Suppressor macrophage treated with lipopolysaccharide for 4 hours (primary cell): Measurements from ENCODE around the gene KARS1.
A peak's percentile ranks its signal among the peaks of the same experiment; 100 is the strongest.

Source experiments
- DNase-seq: peaks from one replicate; pipeline ENCODE4 v3.0.0-alpha.2; 2020

The KARS1 gene

GRCh38 chr16:75647492-75648264 lies at the start of gene KARS1, which contains the start of gene TERF2IP:
Gene KARS1 (minus strand): TSS chr16:75647665. CDS start chr16:75647639, 26 bp downstream.
Gene TERF2IP (plus strand): TSS chr16:75647773. CDS start chr16:75647883, 110 bp downstream.
- peak; percentile 96 for DNase-seq

- DNase-seq: peak; percentile 6
Observed at GRCh38 chr16:75695708-75696107, 48.2 kb upstream of the KARS1 start.

GRCh38 chr16:75687361-75687760 lies 39.9 kb upstream of the KARS1 start:
- DNase-seq: no peak

GRCh38 chr16:75682308-75682707 lies 34.8 kb upstream of the KARS1 start:
- DNase-seq: no peak

- DNase-seq: no peak
Observed at GRCh38 chr16:75679366-75679765, 31.9 kb upstream of the KARS1 start.

- no peak for DNase-seq
Observed at GRCh38 chr16:75676909-75677308, 29.4 kb upstream of the KARS1 start, which contains the start of gene CPHXL2. Gene CPHXL2 (minus strand): TSS chr16:75677009. CDS start chr16:75676999, 10 bp downstream.

GRCh38 chr16:75667503-75667902 lies 20.0 kb upstream of the KARS1 start:
- no peak for DNase-seq

GRCh38 chr16:75660726-75661302 lies 13.3 kb upstream of the KARS1 start:
- no peak for DNase-seq

GRCh38 chr16:75660321-75660720 lies 12.9 kb upstream of the KARS1 start:
- no peak for DNase-seq

GRCh38 chr16:75658175-75658574 lies 10.7 kb upstream of the KARS1 start:
- no peak for DNase-seq

GRCh38 chr16:75653922-75654321 lies 6.5 kb upstream of the KARS1 start:
- DNase-seq: no peak

GRCh38 chr16:75648265-75649076 lies 1.0 kb upstream of the KARS1 start:
- peak; percentile 81 for DNase-seq

GRCh38 chr16:75647112-75647491 lies 363 bp downstream of the KARS1 start:
- DNase-seq: peak; percentile 46

GRCh38 chr16:75644240-75645012 lies 3.0 kb downstream of the KARS1 start:
- no peak for DNase-seq

- DNase-seq: no peak
Observed at GRCh38 chr16:75640598-75640997, 6.9 kb downstream of the KARS1 start.

GRCh38 chr16:75635036-75635435 lies 12.4 kb downstream of the KARS1 start:
- no peak for DNase-seq

- DNase-seq: no peak
Observed at GRCh38 chr16:75632857-75633256, 14.6 kb downstream of the KARS1 start.

- DNase-seq: no peak
Observed at GRCh38 chr16:75630052-75630451, 17.4 kb downstream of the KARS1 start.

- DNase-seq: no peak
Observed at GRCh38 chr16:75629132-75629531, 18.3 kb downstream of the KARS1 start.

- DNase-seq: no peak
Observed at GRCh38 chr16:75628351-75628750, 19.1 kb downstream of the KARS1 start.

- no peak for DNase-seq
Observed at GRCh38 chr16:75627851-75628250, 19.6 kb downstream of the KARS1 start.

GRCh38 chr16:75626806-75627205 lies 20.7 kb downstream of the KARS1 start:
- DNase-seq: no peak

GRCh38 chr16:75624921-75625334 lies 22.5 kb downstream of the KARS1 start:
- no peak for DNase-seq
